Measurements from ENCODE around the gene KLK15.

The KLK15 gene

GRCh38 chr19:50850738-50851137 is 17.4 kb upstream of the KLK15 start:
- DNase-seq (ENCODE audit: low spot score): no peak
- TF ChIP-seq CTCF (IDR thresholded peaks at IDR 0.05; ENCODE audit: extremely low read depth, insufficient read depth, missing control alignments): no peak
- in situ Hi-C loops (cut with MboI; ENCODE audit: low pct_unique_long_range_greater_than_20kb, low sequenced_read_pairs, unreplicated experiment): no loop called here

GRCh38 chr19:50844296-50844935 is 11.0 kb upstream of the KLK15 start:
- no peak for TF ChIP-seq CTCF (IDR thresholded peaks at IDR 0.05; ENCODE audit: extremely low read depth, insufficient read depth, missing control alignments)
- in situ Hi-C loops (cut with MboI; ENCODE audit: low pct_unique_long_range_greater_than_20kb, low sequenced_read_pairs, unreplicated experiment): no loop called here
- no peak for DNase-seq (ENCODE audit: low spot score)

GRCh38 chr19:50843701-50844221 is 10.4 kb upstream of the KLK15 start:
- in situ Hi-C loops (cut with MboI; ENCODE audit: low pct_unique_long_range_greater_than_20kb, low sequenced_read_pairs, unreplicated experiment): no loop called here
- TF ChIP-seq CTCF (IDR thresholded peaks at IDR 0.05; ENCODE audit: extremely low read depth, insufficient read depth, missing control alignments): no peak
- no peak for DNase-seq (ENCODE audit: low spot score)

- DNase-seq (ENCODE audit: low spot score): no peak
- in situ Hi-C loops (cut with MboI; ENCODE audit: low pct_unique_long_range_greater_than_20kb, low sequenced_read_pairs, unreplicated experiment): no loop called here
- TF ChIP-seq CTCF (IDR thresholded peaks at IDR 0.05; ENCODE audit: extremely low read depth, insufficient read depth, missing control alignments): no peak
These were observed 9.8 kb upstream of the KLK15 start for GRCh38 chr19:50843205-50843604.

GRCh38 chr19:50842130-50842529 is 8.8 kb upstream of the KLK15 start:
- no peak for DNase-seq (ENCODE audit: low spot score)
- TF ChIP-seq CTCF (IDR thresholded peaks at IDR 0.05; ENCODE audit: extremely low read depth, insufficient read depth, missing control alignments): no peak
- in situ Hi-C loops (cut with MboI; ENCODE audit: low pct_unique_long_range_greater_than_20kb, low sequenced_read_pairs, unreplicated experiment): no loop called here

GRCh38 chr19:50839712-50840655 is 6.6 kb upstream of the KLK15 start:
- TF ChIP-seq CTCF (IDR thresholded peaks at IDR 0.05; ENCODE audit: extremely low read depth, insufficient read depth, missing control alignments): no peak
- in situ Hi-C loops (cut with MboI; ENCODE audit: low pct_unique_long_range_greater_than_20kb, low sequenced_read_pairs, unreplicated experiment): no loop called here
- no peak for DNase-seq (ENCODE audit: low spot score)

All from GM13977 (cell line).